ENCODE results near the gene LACC1. TPM values are rescaled to one million over a fixed set of nuclear protein-coding genes. Genes with fewer than 3 reads are reported as not detected.

Gene LACC1
- total RNA-seq, 1 donor from 2014 or later = 1.0 TPM

DNA sequence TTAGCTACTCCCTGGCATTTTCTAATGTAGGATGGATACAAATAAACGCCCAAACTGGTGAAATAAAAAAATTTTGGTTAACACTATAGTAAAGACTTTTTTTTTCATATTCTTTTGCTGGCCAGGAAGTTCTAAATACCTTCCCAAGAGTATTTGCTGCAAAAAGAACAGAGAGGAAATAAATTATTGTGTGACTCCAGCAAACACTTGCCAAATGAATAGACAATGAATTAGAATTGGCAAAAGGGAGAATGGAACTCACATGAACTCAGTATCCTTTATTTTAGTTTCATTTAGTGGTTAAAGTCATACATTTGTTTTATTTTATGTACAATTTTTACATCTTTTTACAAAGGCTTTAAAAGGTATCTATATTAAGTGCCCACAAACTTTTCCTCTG lies 58.1 kb downstream of the LACC1 start:
- Histone ChIP-seq H3K36me3 (ENCODE audit: control insufficient read depth in 3 of 3, insufficient read depth in 3 of 3, low read length in 3 of 3) (no peaks in the 10 kb centered on the region), H3K9me3 (ENCODE audit: control insufficient read depth in 3 of 3, low read length in 3 of 3) (no peaks in the 10 kb centered on the region), H3K27ac (ENCODE audit: low read depth, low read length) (no peak overlapping the region), H3K4me1 (ENCODE audit: control insufficient read depth in 3 of 3, insufficient read depth in 3 of 3, low read length in 3 of 3) (peaks cover 0 to 6% (median 6%) of the 10 kb centered on the region in 3 donors), H3K27me3 (ENCODE audit: control insufficient read depth in 3 of 3, insufficient read depth in 3 of 3, low read length in 3 of 3) (no peaks in the 10 kb centered on the region), H3K4me3 (ENCODE audit: low read length in 3 of 3) (no peak overlapping the region), H3K9ac (ENCODE audit: low read depth in 1 of 3, low read length in 3 of 3) (no peak overlapping the region)

DNA sequence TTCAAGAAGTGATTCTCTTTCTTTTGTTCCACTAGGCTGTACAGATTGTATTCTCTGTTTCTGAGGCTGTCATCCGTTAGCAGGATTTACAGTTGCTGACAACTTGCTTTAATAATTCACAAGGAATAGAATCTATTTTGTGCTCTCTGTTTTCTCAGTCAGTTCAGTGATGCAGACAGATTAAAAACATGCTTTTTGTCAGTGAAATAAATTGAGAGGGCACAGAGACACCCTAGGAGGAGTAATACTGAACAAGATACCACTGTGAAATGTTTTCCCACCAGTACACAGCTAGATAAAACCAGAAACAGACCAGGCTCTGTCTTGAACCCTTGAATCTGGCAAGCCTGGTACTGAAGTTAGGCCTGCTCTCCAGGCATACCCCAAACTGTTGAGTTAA lies 58.7 kb downstream of the LACC1 start:
- no peak overlapping the region for H3K9ac ChIP-seq (ENCODE audit: low read depth in 1 of 3, low read length in 3 of 3)
- H3K4me1 ChIP-seq (ENCODE audit: control insufficient read depth in 3 of 3, insufficient read depth in 3 of 3, low read length in 3 of 3) = peaks cover 0 to 6% (median 6%) of the 10 kb centered on the region in 3 donors
- no peak overlapping the region for H3K4me3 ChIP-seq (ENCODE audit: low read length in 3 of 3)
- H3K27me3 ChIP-seq (ENCODE audit: control insufficient read depth in 3 of 3, insufficient read depth in 3 of 3, low read length in 3 of 3) = no peaks in the 10 kb centered on the region
- no peaks in the 10 kb centered on the region for H3K36me3 ChIP-seq (ENCODE audit: control insufficient read depth in 3 of 3, insufficient read depth in 3 of 3, low read length in 3 of 3)
- H3K9me3 ChIP-seq (ENCODE audit: control insufficient read depth in 3 of 3, low read length in 3 of 3) = no peaks in the 10 kb centered on the region
- no peak overlapping the region for H3K27ac ChIP-seq (ENCODE audit: low read depth, low read length)

DNA sequence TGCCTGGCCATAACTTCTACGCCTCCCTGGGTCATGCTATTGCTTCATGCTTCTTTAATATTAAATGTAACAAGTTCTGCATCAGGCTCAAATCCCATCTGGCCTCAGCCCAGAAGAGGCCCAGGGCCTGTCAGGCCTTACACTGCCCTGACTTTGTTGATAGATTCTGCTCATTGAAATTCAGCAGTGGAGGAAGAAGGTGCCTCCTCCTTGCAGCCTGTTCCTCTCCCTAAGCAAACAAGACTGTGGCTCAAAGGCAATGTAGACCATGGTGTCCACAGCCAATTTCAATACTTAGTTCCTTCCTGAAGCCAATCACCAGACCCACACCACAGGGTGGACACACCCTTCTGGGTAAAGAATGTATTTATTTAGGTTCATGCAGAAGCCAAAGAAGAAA lies 59.4 kb downstream of the LACC1 start:
- Histone ChIP-seq H3K27ac (ENCODE audit: low read depth, low read length) (no peak overlapping the region), H3K36me3 (ENCODE audit: control insufficient read depth in 3 of 3, insufficient read depth in 3 of 3, low read length in 3 of 3) (no peaks in the 10 kb centered on the region), H3K9me3 (ENCODE audit: control insufficient read depth in 3 of 3, low read length in 3 of 3) (no peaks in the 10 kb centered on the region), H3K4me1 (ENCODE audit: control insufficient read depth in 3 of 3, insufficient read depth in 3 of 3, low read length in 3 of 3) (peaks cover 0 to 6% (median 6%) of the 10 kb centered on the region in 3 donors), H3K9ac (ENCODE audit: low read depth in 1 of 3, low read length in 3 of 3) (no peak overlapping the region), H3K4me3 (ENCODE audit: low read length in 3 of 3) (no peak overlapping the region), H3K27me3 (ENCODE audit: control insufficient read depth in 3 of 3, insufficient read depth in 3 of 3, low read length in 3 of 3) (no peaks in the 10 kb centered on the region)

DNA sequence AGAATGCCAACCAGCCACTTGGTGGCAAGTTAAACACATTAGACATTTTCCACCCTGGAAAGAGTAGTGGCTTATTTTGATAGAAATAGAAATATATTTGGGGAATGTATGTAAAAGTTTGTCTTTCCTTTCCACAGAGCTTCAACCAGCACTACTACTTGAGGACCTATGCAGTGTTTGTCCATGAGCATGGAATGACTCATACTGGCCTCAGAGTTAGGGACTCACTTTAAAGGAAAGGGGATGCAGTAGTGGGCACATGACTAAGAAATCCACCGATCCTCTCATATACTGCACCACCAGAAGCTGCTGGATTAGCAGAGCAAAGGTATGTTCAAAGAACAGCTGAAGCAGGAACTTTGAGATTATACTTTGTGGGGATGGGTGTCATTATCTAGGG lies 62.6 kb downstream of the LACC1 start:
- Histone ChIP-seq H3K9me3 (ENCODE audit: control insufficient read depth in 3 of 3, low read length in 3 of 3) (no peaks in the 10 kb centered on the region), H3K9ac (ENCODE audit: low read depth in 1 of 3, low read length in 3 of 3) (no peak overlapping the region), H3K27me3 (ENCODE audit: control insufficient read depth in 3 of 3, insufficient read depth in 3 of 3, low read length in 3 of 3) (no peaks in the 10 kb centered on the region), H3K4me3 (ENCODE audit: low read length in 3 of 3) (no peak overlapping the region), H3K36me3 (ENCODE audit: control insufficient read depth in 3 of 3, insufficient read depth in 3 of 3, low read length in 3 of 3) (no peaks in the 10 kb centered on the region), H3K4me1 (ENCODE audit: control insufficient read depth in 3 of 3, insufficient read depth in 3 of 3, low read length in 3 of 3) (peaks cover 0 to 2% (median 2%) of the 10 kb centered on the region in 3 donors), H3K27ac (ENCODE audit: low read depth, low read length) (no peak overlapping the region)

Other genes with a start within 250 kb of the LACC1 start
- 11.5 TPM for gene ENOX1, start 92.9 kb upstream of the LACC1 start, total RNA-seq
- gene CCDC122, start 164 bp upstream of the LACC1 start, total RNA-seq = 2.1 TPM

All from skeletal muscle tissue (tissue), 4 donors.